GM12878 (cell line): ENCODE results near the gene PEAR1. TPM values are rescaled to one million over a fixed set of nuclear protein-coding genes. Genes with fewer than 3 reads are reported as not detected.

Experiments
- ATAC-seq: fragments of 200-7000 bp; cut with Tn5 transposase; 3 replicates; pipeline ENCODE4 v1.9.1; 2020; ENCODE audit warnings: mild to moderate bottlenecking, moderate library complexity
- BruUV-seq: library from RNA; stranded (reverse); fragments of 400-500 nt; replicated peaks from 2 replicates; lab custom pipeline; 2021; lab: Mats Ljungman, UMichigan
- CTCF ChIA-PET: fragments of 300-600 bp; sonication (Branson Sonifier 250); formaldehyde crosslinking; extraction: SDS; loops from one replicate; lab custom pipeline; 2021; ENCODE audit warnings: inconsistent platforms; lab: Yijun Ruan, JAX
- POLR2A ChIA-PET: fragments of 350-600 bp; formaldehyde crosslinking; extraction: SDS; loops from one replicate; lab custom pipeline; 2021; ENCODE audit warnings: inconsistent platforms; lab: Charles Lee
- RAD21 ChIA-PET: fragments of 300-600 bp; sonication (Branson Sonifier 250); formaldehyde crosslinking; loops from one replicate; lab custom pipeline; 2023; ENCODE audit warnings: antibody characterized with exemption; ENCODE audit not compliant: unreplicated experiment; lab: Charles Lee
- SMC1A ChIA-PET: fragments of 300-600 bp; sonication (Branson Sonifier 250); formaldehyde crosslinking; loops from one replicate; lab custom pipeline; 2023; ENCODE audit not compliant: unreplicated experiment, uncharacterized antibody; lab: Charles Lee
- DNase-seq: peaks from one replicate; pipeline ENCODE4 v3.0.0-alpha.2; 2011; ENCODE audit warnings: low read depth, low spot score
- FAIRE-seq: peaks from 3 replicates; lab custom pipeline; 2011; peaks lifted over from hg19 to GRCh38; lab: Jason Lieb, UNC
- H2AFZ ChIP-seq: 2 replicates; pipeline ENCODE4 v1.6.0; 2011; ENCODE audit warnings: low read depth, low read length, control low read depth; ENCODE audit not compliant: control insufficient read depth
- H3K27ac ChIP-seq: 2 replicates; pipeline ENCODE4 v1.5.1; 2011; ENCODE audit warnings: control low read depth; ENCODE audit not compliant: control insufficient read depth, insufficient read depth
- H3K27me3 ChIP-seq, 2 experiments: replicated peaks in 1 of 2; 2 replicates each; pipeline versions ENCODE4 v1.6.0 to v1.6.1; 2011; ENCODE audit warnings: low read length in 1 of 2; ENCODE audit not compliant: control insufficient read depth in 2 of 2, insufficient read depth in 2 of 2
- H3K36me3 ChIP-seq, 2 experiments: 2 replicates each; pipeline ENCODE4 v1.5.1; 2011; ENCODE audit warnings: low read length in 1 of 2; ENCODE audit not compliant: control insufficient read depth in 2 of 2, insufficient read depth in 2 of 2
- H3K4me1 ChIP-seq: 2 replicates; pipeline ENCODE4 v1.6.1; 2011; ENCODE audit warnings: mild to moderate bottlenecking, low read length, moderate library complexity, mixed read lengths; ENCODE audit not compliant: control insufficient read depth, insufficient read depth
- H3K4me2 ChIP-seq: 2 replicates; pipeline ENCODE4 v1.6.0; 2011; ENCODE audit warnings: control low read depth; ENCODE audit not compliant: control insufficient read depth, insufficient read depth
- H3K4me3 ChIP-seq: fragments of 200-600 bp; sonication (generic); 2 replicates; pipeline ENCODE4 v1.5.1; 2016
- H3K79me2 ChIP-seq: 2 replicates; pipeline ENCODE4 v1.6.0; 2011; ENCODE audit warnings: low read length; ENCODE audit not compliant: control insufficient read depth, insufficient read depth
- H3K9ac ChIP-seq: 2 replicates; pipeline ENCODE4 v1.8.0; 2011; ENCODE audit warnings: low read length, control low read depth, mixed read lengths; ENCODE audit not compliant: control insufficient read depth, insufficient read depth
- H3K9me3 ChIP-seq: replicated peaks from 3 replicates; pipeline ENCODE4 v1.5.1; 2011; ENCODE audit warnings: mild to moderate bottlenecking, low read length; ENCODE audit not compliant: control insufficient read depth, insufficient read depth
- H4K20me1 ChIP-seq: 2 replicates; pipeline ENCODE4 v1.6.0; 2011; ENCODE audit not compliant: control insufficient read depth, insufficient read depth
- HSF1 ChIP-seq: fragments of 150-350 bp; IDR thresholded peaks from 2 replicates; pipeline ENCODE4 v1.6.1; 2014; ENCODE audit warnings: mild to moderate bottlenecking, low read depth, low read length
- IKZF1 ChIP-seq: fragments of 450-650 bp; conservative IDR thresholded peaks from 2 replicates; pipeline ENCODE4 v1.6.1; 2017; ENCODE audit warnings: antibody characterized with exemption, mild to moderate bottlenecking
- NFXL1 ChIP-seq: fragments of 450-650 bp; IDR thresholded peaks from 2 replicates; pipeline ENCODE4 v1.6.1; 2017; ENCODE audit warnings: antibody characterized with exemption, mild to moderate bottlenecking, borderline replicate concordance
- TBL1XR1 ChIP-seq: IDR thresholded peaks from 2 replicates; pipeline ENCODE4 v1.6.1; 2012; ENCODE audit warnings: low read depth, low read length, improper control_type of control experiment
- WRNIP1 ChIP-seq: IDR thresholded peaks from 2 replicates; pipeline ENCODE4 v1.6.1; 2011; ENCODE audit warnings: low read depth, low read length, improper control_type of control experiment, borderline replicate concordance
- WGBS: methylation state at CpG from one replicate; pipeline ENCODE4 v1.1.6; 2016; ENCODE audit warnings: low lambda C conversion rate; ENCODE audit not compliant: insufficient replicate concordance, insufficient coverage; ENCODE audit errors: missing lambda C conversion rate; 5-methylcytosine and 5-hydroxymethylcytosine counted together
- in situ Hi-C: fragments of 300-500 bp; cut with MboI; formaldehyde crosslinking; loops from 9 replicates; pipeline ENCODE4 v1.14.3; 2018; ENCODE audit warnings: mixed read lengths
- intact Hi-C: fragments of 100-400 bp; cut with micrococcal nuclease; formaldehyde crosslinking; loops from one replicate; pipeline ENCODE4 v1.14.2; 2022; ENCODE audit not compliant: unreplicated experiment
- polyA plus RNA-seq, 11 experiments: library from polyadenylated mRNA; depleted of rRNA in 4 of 11; unstranded in 6 of 11; stranded (reverse) in 5 of 11; fragments of >200 nt; fragmentation: Nextera tagmentation in 4 of 11; fragmentation: Illumina TruSeq in 1 of 11; extraction: Ambion mirVana in 4 of 11; extraction: Trizol in 1 of 11; gene quantifications; 1 replicate in 1 of 11; 2 replicates in 10 of 11; pipeline versions ENCODE4 v1.2.1 to v1.2.3, GENCODE V29; 2011 to 2016; ENCODE audit warnings: inconsistent platforms in 2 of 11, missing spikeins in 2 of 11, low read depth in 1 of 11
- total RNA-seq, 4 experiments: library from RNA; depleted of rRNA in 3 of 4; stranded (reverse); fragments of >200 nt in 3 of 4; fragmentation: Illumina TruSeq in 1 of 4; extraction: Trizol in 1 of 4; gene quantifications; 2 replicates each; pipeline versions ENCODE4 v1.2.1 to v1.2.3, GENCODE V29; 2013 to 2021
- TF ChIP-seq, protein P1 (sequence below): fragments of 450-650 bp; formaldehyde crosslinking; IDR thresholded peaks from 2 replicates; pipeline ENCODE4 v1.5.0; 2022; ENCODE audit warnings: mild to moderate bottlenecking, missing genetic modification characterization
- TF ChIP-seq, protein P2 (sequence below): fragments of 450-650 bp; IDR thresholded peaks from 2 replicates; pipeline ENCODE4 v1.6.1; 2016; ENCODE audit warnings: mild to moderate bottlenecking, moderate library complexity, borderline replicate concordance

PEAR1 gene
- total and polyA plus RNA-seq, 10 of the 15 experiments (the other 5 are each of a cell fraction or from before 2014, with no cell fraction given) = not detected

DNA sequence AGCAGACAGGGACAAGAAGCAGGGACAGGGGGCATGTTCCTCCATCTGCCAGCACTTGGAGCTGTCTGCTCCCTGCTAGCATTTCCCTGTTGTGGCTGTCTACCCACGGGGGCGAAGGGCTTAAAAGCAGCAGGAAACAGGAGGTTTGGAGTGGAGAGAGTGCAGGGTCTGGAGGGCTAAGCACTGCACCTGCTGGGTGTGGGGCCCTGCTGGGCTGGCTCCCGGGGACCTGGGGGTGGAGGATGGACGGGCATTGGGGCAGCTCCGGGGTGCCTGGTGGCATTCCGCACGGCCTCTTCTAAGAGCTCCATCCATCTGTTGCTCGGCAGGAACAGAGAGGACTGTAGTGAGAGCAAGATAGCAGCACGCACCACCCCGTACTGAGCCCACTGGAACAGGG lies 48.2 kb downstream of the PEAR1 start:
- intact Hi-C loops = no loop called here
- in situ Hi-C loops = no loop called here
- ATAC-seq (no peak), DNase-seq (no peak), FAIRE-seq (no peak)
- H3K4me2 ChIP-seq = no peak overlapping the region
- H3K4me1 ChIP-seq = no peaks in the 10 kb centered on the region; the same call in 1 of the 2 replicates
- no peak overlapping the region for H3K27ac ChIP-seq
- WGBS = 54% methylated on average over 10 of the region's 10 CpGs
- no peaks in the 10 kb centered on the region for H3K79me2 ChIP-seq
- H2AFZ ChIP-seq = no peak overlapping the region
- CTCF ChIA-PET = no interaction called here
- RAD21 ChIA-PET = no interaction called here
- H3K9me3 ChIP-seq = no peaks in the 10 kb centered on the region
- H3K9ac ChIP-seq = no peak overlapping the region
- no peaks in the 10 kb centered on the region for H3K27me3 ChIP-seq
- SMC1A ChIA-PET = no interaction called here
- H3K36me3 ChIP-seq = peaks cover 0 to 13% of the 10 kb centered on the region in 2 experiments; a peak in 2 of 4 replicates
- TF ChIP-seq WRNIP1 (no peak), IKZF1 (no peak), TBL1XR1 (no peak), HSF1 (no peak), NFXL1 (no peak)
- TF ChIP-seq, protein P1, sequence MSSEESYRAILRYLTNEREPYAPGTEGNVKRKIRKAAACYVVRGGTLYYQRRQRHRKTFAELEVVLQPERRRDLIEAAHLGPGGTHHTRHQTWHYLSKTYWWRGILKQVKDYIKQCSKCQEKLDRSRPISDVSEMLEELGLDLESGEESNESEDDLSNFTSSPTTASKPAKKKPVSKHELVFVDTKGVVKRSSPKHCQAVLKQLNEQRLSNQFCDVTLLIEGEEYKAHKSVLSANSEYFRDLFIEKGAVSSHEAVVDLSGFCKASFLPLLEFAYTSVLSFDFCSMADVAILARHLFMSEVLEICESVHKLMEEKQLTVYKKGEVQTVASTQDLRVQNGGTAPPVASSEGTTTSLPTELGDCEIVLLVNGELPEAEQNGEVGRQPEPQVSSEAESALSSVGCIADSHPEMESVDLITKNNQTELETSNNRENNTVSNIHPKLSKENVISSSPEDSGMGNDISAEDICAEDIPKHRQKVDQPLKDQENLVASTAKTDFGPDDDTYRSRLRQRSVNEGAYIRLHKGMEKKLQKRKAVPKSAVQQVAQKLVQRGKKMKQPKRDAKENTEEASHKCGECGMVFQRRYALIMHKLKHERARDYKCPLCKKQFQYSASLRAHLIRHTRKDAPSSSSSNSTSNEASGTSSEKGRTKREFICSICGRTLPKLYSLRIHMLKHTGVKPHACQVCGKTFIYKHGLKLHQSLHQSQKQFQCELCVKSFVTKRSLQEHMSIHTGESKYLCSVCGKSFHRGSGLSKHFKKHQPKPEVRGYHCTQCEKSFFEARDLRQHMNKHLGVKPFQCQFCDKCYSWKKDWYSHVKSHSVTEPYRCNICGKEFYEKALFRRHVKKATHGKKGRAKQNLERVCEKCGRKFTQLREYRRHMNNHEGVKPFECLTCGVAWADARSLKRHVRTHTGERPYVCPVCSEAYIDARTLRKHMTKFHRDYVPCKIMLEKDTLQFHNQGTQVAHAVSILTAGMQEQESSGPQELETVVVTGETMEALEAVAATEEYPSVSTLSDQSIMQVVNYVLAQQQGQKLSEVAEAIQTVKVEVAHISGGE (CRISPR knock-in tag) = no peak
- TF ChIP-seq, protein P2, sequence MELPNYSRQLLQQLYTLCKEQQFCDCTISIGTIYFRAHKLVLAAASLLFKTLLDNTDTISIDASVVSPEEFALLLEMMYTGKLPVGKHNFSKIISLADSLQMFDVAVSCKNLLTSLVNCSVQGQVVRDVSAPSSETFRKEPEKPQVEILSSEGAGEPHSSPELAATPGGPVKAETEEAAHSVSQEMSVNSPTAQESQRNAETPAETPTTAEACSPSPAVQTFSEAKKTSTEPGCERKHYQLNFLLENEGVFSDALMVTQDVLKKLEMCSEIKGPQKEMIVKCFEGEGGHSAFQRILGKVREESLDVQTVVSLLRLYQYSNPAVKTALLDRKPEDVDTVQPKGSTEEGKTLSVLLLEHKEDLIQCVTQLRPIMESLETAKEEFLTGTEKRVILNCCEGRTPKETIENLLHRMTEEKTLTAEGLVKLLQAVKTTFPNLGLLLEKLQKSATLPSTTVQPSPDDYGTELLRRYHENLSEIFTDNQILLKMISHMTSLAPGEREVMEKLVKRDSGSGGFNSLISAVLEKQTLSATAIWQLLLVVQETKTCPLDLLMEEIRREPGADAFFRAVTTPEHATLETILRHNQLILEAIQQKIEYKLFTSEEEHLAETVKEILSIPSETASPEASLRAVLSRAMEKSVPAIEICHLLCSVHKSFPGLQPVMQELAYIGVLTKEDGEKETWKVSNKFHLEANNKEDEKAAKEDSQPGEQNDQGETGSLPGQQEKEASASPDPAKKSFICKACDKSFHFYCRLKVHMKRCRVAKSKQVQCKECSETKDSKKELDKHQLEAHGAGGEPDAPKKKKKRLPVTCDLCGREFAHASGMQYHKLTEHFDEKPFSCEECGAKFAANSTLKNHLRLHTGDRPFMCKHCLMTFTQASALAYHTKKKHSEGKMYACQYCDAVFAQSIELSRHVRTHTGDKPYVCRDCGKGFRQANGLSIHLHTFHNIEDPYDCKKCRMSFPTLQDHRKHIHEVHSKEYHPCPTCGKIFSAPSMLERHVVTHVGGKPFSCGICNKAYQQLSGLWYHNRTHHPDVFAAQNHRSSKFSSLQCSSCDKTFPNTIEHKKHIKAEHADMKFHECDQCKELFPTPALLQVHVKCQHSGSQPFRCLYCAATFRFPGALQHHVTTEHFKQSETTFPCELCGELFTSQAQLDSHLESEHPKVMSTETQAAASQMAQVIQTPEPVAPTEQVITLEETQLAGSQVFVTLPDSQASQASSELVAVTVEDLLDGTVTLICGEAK = no peak
- POLR2A ChIA-PET = no interaction called here
- BruUV-seq = no TSS peak
- no peaks in the 10 kb centered on the region for H4K20me1 ChIP-seq
- no peak overlapping the region for H3K4me3 ChIP-seq
